Stimulated activated naive CD8-positive, alpha-beta T cell treated with anti-CD3 and anti-CD28 coated beads, Interleukin-15, Interleukin-2, amounts not matched to agents 100 ng/mL and 50 ng/mL, for 24 hours (primary cell): ENCODE results near the gene MASP1.

Experiments
- H3K27ac Mint-ChIP-seq: one replicate; pipeline ENCODE4 v1.8.0; 2021; ENCODE audit warnings: mild to moderate bottlenecking, mixed read lengths
- H3K27me3 Mint-ChIP-seq: one replicate; pipeline ENCODE4 v1.8.0; 2021; ENCODE audit warnings: mixed read lengths
- H3K36me3 Mint-ChIP-seq: one replicate; pipeline ENCODE4 v1.8.0; 2021; ENCODE audit warnings: low read depth, mixed read lengths
- H3K4me1 Mint-ChIP-seq: one replicate; pipeline ENCODE4 v1.8.0; 2021; ENCODE audit warnings: low read depth, mixed read lengths
- H3K4me3 Mint-ChIP-seq: one replicate; pipeline ENCODE4 v1.8.0; 2021; ENCODE audit warnings: mild to moderate bottlenecking, mixed read lengths
- H3K9me3 Mint-ChIP-seq: one replicate; pipeline ENCODE4 v1.8.0; 2021; ENCODE audit warnings: mixed read lengths

Gene MASP1

DNA sequence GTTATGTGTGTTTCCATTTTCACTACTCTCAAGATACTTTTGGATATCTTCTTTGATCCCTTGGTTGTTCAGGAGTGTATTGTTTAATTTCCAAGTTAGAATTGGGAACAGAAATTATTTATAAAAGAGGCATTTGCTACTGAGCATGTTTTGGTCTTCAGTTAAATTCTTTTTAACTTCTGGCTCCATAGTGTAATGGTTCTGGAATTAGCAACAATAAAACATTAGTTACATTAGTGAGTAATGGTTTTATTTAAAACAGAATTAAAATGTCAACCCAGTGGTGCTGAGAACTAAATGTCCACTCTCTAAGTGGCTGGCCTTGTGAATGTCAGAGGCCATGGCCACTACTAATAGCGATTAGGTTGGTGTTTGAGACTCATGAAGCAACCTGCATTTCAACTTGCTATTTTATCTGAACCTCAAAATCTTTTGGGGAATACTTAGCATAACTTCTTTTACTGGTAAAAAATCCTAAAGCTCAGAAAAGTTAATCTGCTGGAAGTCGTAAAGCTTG, 19.5 kb upstream of the MASP1 start:
- Mint-ChIP-seq H3K4me3 (no peak overlapping the region), H3K27me3 (peaks cover 57% of the 10 kb centered on the region), H3K4me1 (no peaks in the 10 kb centered on the region), H3K27ac (no peak overlapping the region), H3K9me3 (no peaks in the 10 kb centered on the region), H3K36me3 (no peaks in the 10 kb centered on the region)

DNA sequence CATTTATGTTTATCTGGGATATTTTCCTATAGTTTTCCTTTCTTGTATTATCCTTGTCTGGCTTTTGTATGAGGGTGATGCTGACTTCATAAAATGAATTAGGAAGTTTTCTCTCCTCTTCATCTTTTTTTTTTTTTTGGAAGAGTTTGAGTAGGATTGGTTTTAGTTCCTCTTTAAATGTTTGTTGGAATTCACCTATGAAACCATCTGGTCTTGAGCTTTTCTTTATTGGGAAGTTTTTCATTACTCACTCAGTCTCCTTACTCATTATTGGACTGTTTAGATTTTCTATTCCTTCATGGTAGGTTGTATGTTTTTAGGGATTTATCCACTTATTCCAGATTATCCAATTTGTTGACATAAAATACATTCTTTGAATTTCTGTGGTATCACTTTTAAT, 18.7 kb upstream of the MASP1 start:
- Mint-ChIP-seq H3K36me3 (no peaks in the 10 kb centered on the region), H3K27me3 (peaks cover 52% of the 10 kb centered on the region), H3K27ac (no peak overlapping the region), H3K4me3 (no peak overlapping the region), H3K4me1 (no peaks in the 10 kb centered on the region), H3K9me3 (no peaks in the 10 kb centered on the region)

DNA sequence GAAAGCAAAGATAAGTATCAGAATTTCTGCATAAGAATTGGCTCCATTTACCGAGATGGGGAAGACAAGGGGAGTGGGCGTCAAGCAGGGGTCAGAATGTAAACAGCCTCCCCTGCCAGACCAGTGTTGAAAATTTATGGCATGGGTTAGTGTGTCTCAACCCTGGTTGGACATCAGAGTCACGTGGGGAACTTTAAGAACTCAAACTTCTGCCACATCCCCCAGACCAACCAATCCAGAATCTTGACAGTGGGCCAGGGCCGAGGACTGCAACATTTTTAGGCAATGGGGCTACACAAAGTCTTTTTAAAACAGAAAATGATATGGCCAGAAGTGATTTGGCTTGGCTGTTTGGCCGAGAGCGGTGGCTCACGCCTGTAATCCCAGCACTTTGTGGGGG, 14.3 kb upstream of the MASP1 start:
- H3K27me3 Mint-ChIP-seq: peaks cover 33% of the 10 kb centered on the region
- no peak overlapping the region for H3K27ac Mint-ChIP-seq
- no peak overlapping the region for H3K4me3 Mint-ChIP-seq
- no peaks in the 10 kb centered on the region for H3K4me1 Mint-ChIP-seq
- H3K9me3 Mint-ChIP-seq: peaks cover 5% of the 10 kb centered on the region
- H3K36me3 Mint-ChIP-seq: no peaks in the 10 kb centered on the region

DNA sequence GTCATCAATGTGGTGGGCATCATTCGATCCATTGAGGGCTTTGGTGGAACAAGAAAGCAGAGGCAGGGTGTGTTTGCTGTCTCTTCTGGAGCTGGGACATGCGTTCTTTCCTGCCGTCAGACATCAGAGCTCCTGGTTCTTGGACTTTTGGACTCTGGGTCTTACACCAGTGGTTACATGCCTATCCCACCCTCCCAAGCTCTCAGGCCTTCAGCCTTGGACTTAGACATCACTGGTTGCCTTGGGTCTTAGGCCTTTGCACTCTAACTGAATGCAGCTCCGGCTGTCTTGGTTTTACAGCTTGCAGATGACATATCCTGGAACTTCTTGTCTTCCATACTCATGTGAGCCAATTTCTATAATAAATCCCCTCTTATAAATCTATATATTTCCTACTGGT, 8.1 kb upstream of the MASP1 start:
- H3K27ac Mint-ChIP-seq: no peak overlapping the region
- no peaks in the 10 kb centered on the region for H3K4me1 Mint-ChIP-seq
- H3K4me3 Mint-ChIP-seq: no peak overlapping the region
- peaks cover 22% of the 10 kb centered on the region for H3K27me3 Mint-ChIP-seq
- H3K36me3 Mint-ChIP-seq: no peaks in the 10 kb centered on the region
- H3K9me3 Mint-ChIP-seq: peaks cover 5% of the 10 kb centered on the region

DNA sequence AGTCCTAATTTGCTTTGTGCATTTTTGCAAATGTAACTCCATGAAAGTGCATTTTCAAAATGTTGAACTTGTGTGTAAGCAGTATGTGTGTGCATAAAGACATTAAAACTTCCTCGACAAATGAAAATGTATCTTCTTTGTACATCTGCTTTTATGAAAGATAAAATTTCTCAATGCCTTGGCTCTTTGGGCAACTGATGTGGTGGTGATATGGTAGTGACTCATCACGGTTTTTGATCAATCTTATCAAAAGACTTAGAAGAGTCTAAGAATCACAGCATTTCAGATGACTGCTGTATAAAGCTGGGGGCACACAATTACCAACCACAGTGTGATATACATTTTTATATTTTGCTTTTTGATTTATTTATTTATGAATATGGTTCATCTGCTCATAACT, 5.4 kb upstream of the MASP1 start:
- no peaks in the 10 kb centered on the region for H3K4me1 Mint-ChIP-seq

DNA sequence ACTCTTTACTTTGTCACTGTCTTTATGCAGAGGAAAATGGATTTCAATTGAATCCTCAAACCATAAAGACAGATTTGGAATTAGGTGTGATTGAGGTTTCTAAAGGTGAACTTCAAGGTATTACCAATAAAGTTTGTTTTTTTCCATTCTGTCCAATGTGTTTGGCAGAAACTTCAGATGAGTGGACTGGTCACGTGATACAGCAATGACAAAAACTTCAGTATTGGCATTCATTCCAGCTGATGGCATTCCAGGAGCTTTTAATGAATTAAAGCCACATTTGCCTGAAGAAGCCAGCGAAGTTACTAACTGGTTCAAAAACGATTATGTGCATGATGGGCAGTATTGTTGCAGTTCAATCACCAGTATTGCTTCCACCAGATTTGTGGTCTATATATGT, 4.5 kb upstream of the MASP1 start:
- H3K27me3 Mint-ChIP-seq: peaks cover 19% of the 10 kb centered on the region
- H3K27ac Mint-ChIP-seq: no peak overlapping the region
- H3K4me1 Mint-ChIP-seq: no peaks in the 10 kb centered on the region
- H3K9me3 Mint-ChIP-seq: no peaks in the 10 kb centered on the region
- no peak overlapping the region for H3K4me3 Mint-ChIP-seq
- no peaks in the 10 kb centered on the region for H3K36me3 Mint-ChIP-seq

More for the DNA sequence above, 5.4 kb upstream of the MASP1 start:
- no peak overlapping the region for H3K4me3 Mint-ChIP-seq
- H3K9me3 Mint-ChIP-seq: peaks cover 5% of the 10 kb centered on the region
- H3K27ac Mint-ChIP-seq: no peak overlapping the region
- H3K27me3 Mint-ChIP-seq: peaks cover 14% of the 10 kb centered on the region
- H3K36me3 Mint-ChIP-seq: no peaks in the 10 kb centered on the region

DNA sequence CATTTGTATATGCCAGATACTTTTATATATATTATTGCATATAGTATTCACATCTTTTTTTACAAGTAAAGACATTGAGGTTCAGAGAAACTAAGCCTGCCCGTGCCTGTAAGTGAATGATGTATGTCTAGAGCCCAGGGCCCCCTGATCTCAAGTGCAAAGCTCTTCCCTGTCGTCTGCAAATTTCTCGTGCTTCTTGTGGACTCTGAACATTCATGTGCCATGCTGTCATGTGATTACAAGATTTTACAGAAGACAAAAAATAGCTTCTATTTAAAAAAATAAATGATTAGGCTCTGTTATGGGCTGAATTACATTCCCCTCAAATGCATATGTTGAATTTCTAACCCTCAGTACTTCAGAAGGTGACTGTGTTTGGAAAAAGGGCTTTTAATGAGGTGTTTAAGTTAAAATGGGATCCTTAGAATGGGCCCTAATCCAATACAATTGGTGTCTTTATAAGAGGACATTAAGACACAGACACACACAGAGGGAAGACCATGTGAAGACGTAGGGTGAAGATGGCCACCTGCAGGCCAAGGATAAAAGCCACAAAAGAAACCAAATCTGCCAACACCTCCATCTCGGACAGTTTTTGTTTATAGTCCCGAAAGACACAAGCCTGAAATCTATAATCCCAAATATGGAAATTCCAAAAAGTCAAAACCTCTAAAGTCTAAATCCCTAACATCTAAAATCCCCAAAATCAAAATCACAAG, 3.9 kb upstream of the MASP1 start:
- peaks cover 25% of the 10 kb centered on the region for H3K27me3 Mint-ChIP-seq
- no peaks in the 10 kb centered on the region for H3K9me3 Mint-ChIP-seq
- H3K36me3 Mint-ChIP-seq: no peaks in the 10 kb centered on the region
- no peaks in the 10 kb centered on the region for H3K4me1 Mint-ChIP-seq
- no peak overlapping the region for H3K27ac Mint-ChIP-seq
- no peak overlapping the region for H3K4me3 Mint-ChIP-seq

DNA sequence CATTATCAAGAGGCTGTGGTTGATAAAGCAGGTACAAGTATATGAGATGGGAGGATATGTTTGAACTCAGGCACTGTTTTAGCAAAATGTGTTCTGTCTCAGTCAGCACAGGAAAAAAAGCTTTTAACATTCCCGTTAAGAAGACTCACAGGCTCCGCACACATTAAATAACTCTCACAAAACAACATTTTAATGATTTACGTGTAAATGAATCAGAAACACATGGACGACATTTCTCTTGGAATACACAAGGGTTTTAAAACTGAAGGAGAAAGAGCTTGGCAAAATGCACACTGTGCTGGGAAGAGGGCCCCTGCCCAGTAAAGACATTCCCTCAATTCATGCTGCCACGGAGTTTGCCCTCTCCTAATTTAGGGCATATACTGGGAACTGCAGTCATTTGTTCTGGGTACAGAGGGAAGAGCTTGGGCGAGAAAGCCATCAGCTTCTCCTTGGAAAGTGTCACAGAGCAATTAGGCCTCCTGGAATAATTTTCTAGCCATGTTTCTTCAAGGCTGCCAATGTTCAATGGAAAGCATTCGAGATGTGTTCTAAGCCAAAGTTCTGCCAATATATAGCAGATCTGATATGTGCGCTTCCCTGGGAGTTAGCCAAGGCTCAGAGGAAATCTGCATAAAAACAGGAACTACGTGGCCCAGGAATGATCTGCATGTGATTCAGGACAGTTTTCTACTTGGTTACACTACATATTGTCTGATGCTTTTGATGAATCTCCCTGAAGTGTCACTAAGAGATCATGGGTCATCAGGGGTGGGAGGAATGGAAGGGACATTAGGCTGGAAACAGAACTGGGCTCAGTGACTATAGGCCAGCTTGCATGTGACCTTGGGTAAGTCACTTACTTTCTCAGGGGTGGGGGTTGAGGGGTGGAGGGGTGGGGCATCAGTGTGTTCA, 2.2 kb upstream of the MASP1 start:
- no peaks in the 10 kb centered on the region for H3K4me1 Mint-ChIP-seq
- H3K36me3 Mint-ChIP-seq: no peaks in the 10 kb centered on the region
- peaks cover 37% of the 10 kb centered on the region for H3K27me3 Mint-ChIP-seq
- H3K9me3 Mint-ChIP-seq: no peaks in the 10 kb centered on the region
- H3K27ac Mint-ChIP-seq: no peak overlapping the region
- no peak overlapping the region for H3K4me3 Mint-ChIP-seq

DNA sequence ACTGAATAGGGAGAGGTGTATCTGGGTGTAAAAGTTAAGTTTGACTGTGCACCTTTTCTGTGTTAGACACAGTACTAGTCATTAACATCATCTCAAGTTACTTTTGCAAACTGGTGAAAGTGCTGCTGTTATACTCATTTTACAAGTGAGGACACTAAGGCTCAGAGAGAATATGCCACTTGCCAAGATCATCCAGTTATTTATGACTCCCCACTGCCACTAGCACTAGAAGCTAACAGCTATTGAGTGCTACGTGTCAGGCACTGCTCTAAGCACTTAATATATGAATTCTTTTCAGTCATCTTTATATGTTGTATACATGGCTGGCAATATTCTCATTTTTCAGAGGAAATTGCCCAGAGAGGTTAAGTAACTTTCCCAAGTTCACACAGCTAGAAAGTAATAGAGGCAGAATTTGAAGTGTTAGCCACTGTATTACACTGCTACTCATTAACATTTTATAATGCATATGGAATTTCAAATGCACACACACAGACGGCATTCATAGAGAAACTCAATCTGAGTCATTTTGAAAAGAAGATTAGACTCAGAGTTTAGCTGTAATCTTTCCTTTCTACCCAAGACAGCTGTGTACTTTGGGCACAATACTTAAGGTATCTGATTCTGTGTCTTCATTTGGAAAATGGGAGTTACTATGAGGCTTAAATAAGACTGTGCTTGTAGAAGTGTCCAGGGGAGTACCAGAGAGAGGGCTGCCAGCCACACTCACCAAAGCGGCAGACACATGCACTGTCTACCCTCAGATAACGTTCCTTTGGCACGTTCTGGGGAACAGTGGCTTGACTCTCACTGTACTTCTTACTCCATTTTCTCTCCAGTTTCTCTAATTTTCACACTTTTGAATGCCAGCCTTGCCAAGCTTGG, 1.3 kb upstream of the MASP1 start:
- no peaks in the 10 kb centered on the region for H3K36me3 Mint-ChIP-seq
- H3K9me3 Mint-ChIP-seq: no peaks in the 10 kb centered on the region
- H3K27me3 Mint-ChIP-seq: peaks cover 38% of the 10 kb centered on the region
- H3K4me3 Mint-ChIP-seq: no peak overlapping the region
- H3K27ac Mint-ChIP-seq: no peak overlapping the region
- H3K4me1 Mint-ChIP-seq: no peaks in the 10 kb centered on the region

DNA sequence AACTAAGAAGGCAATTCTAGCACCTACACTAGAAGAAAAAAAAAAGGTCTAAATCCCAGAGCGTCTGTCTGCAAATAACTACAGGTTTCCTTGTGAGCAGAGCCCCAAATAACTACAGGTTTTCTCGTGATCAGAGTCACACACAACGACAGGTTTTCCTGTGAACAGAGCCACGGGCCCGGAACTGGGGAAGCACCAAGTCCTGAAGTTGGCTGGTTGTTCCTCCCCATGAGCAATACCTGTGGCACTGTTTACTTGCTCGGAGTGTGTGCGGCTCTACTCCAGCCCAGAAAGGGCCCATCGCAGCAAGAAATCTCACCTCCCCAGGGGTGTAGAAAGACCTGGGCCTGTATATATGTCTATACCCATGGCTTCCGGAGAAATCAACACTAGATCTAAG, 644 bp upstream of the MASP1 start:
- no peaks in the 10 kb centered on the region for H3K9me3 Mint-ChIP-seq
- H3K27ac Mint-ChIP-seq: no peak overlapping the region
- peaks cover 38% of the 10 kb centered on the region for H3K27me3 Mint-ChIP-seq
- H3K36me3 Mint-ChIP-seq: no peaks in the 10 kb centered on the region
- no peaks in the 10 kb centered on the region for H3K4me1 Mint-ChIP-seq
- no peak overlapping the region for H3K4me3 Mint-ChIP-seq

DNA sequence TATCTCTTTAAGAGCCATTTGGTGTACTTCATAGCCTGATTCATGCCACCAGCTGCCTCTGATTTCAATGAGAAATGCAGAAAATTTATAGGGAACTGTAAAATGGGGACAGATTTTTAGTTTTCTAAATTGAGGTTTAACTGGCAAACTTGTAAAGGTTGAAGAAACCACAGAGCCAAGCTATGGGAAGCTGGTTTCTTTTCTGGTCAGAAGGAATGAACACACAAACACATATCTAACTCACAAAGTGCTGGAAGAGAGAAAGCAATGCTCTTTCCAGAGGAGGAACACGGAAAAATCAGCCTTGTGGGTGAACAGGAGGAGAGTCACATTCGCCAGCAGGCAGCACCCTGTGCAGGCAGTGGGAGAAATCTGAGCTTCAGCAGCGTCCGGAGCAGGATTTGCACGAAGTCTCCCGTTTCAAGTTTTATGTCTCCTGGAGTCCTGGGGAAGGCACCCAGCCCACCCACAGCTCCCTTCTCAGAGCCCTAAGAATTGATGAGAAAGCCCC, 481 bp downstream of the MASP1 start:
- no peaks in the 10 kb centered on the region for H3K9me3 Mint-ChIP-seq
- H3K4me1 Mint-ChIP-seq: no peaks in the 10 kb centered on the region
- H3K36me3 Mint-ChIP-seq: no peaks in the 10 kb centered on the region
- H3K4me3 Mint-ChIP-seq: no peak overlapping the region
- no peak overlapping the region for H3K27ac Mint-ChIP-seq
- H3K27me3 Mint-ChIP-seq: peaks cover 38% of the 10 kb centered on the region

DNA sequence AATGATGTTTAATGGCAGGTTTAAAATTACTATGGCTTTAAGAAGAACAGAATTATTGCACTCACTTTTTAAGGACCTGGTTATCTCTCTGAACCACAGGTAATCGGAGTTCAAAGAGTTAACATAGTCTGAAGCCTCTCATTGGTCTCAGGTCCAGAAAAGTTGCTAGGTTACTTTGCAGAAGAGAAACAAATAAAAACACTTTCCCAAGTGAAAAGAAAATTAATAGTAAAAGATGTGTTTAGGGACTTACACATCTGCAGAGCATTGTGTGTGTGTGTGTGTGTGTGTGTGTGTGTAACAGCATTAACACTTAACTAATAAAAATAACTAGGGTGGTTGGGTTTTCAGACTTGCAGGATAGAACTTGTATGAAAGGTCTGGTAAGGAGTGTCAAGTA, 1.0 kb downstream of the MASP1 start:
- Mint-ChIP-seq H3K27me3 (peaks cover 38% of the 10 kb centered on the region), H3K4me3 (no peak overlapping the region), H3K27ac (no peak overlapping the region), H3K4me1 (no peaks in the 10 kb centered on the region), H3K9me3 (no peaks in the 10 kb centered on the region), H3K36me3 (no peaks in the 10 kb centered on the region)

DNA sequence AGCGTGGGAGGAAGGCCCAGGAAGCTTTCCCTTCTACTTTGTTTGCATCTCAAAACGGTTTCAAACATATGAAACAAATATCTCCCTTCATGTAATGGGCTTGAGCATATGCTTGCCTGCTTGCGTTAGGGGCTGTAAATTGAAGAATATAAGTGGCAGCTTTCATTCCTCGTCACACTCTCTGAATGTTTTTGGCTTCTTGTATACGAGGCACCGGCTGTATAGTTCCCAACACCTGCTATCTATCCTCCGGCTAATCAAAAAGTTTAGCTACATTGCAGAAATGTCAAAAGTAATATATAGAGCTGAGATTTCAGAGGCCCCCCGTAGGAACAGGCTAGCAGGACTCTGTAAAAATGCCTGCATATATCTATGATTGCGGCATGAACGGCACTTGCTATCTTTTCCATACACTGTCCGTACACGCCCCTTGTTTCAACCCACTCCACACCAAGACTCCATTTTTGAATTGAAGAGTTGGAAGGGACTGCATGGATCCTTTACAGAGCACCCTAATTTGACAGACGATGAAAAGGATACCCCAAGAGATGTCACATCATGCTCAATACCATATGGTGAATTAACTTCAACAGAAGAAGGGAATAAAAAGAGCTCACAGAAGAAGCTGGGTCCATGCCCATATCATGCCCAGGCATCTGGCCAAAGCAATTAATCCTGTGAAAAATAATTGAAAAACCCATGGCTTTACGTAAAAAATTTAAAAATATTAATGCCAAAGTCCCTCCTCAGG, 2.5 kb downstream of the MASP1 start:
- Mint-ChIP-seq H3K36me3 (no peaks in the 10 kb centered on the region), H3K9me3 (peaks cover 4% of the 10 kb centered on the region), H3K4me1 (no peaks in the 10 kb centered on the region), H3K27ac (no peak overlapping the region), H3K27me3 (peaks cover 37% of the 10 kb centered on the region), H3K4me3 (no peak overlapping the region)
